ENCODE results near the gene RAB3A.

RAB3A gene

DNA sequence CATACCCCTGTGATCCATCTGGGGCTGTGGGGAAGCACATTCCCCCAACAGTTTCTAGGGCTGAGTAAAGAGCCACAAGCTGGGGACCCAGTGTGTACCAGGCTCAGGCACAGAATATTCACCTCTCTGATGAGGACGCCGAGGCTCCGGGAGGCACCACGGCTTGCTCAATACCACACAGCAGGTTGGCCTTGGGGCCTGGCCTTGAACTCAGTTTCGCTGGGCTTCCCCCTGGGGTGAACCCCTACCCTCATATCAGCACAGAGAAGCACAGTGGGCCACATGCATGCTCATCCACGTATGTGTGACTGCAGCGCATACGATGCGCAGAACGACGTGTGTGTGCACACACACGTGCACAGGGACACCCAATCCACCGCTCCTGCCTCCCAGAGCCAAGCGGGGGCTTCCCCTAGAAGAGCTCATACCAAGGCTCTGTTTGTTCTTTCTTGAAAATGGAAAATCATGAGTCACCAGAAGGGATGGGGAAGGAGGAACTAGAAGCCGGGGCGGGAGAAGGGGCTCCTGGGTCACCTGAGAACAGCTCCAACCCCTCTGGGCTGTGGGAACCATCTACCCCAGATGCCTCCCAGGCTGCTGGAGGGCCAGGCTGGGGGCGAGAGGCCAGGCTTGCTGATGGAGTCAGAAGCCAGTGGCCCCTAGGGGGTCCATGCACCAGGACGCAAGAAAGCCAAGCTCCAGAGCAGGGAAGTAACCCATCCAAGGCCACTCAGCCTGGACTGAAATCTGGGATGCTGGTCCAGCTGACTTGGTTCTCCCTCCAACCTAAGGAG, 27.3 kb upstream of the RAB3A start:
- Histone ChIP-seq H3K27ac (ENCODE audit: low read length) (no peak overlapping the region), H3K27me3 (ENCODE audit: low read depth, low read length) (peaks cover 7% of the 10 kb centered on the region), H3K9me3 (ENCODE audit: control insufficient read depth in 1 of 2, low read length in 2 of 2) (peaks cover 8 to 10% of the 10 kb centered on the region in 2 donors), H3K36me3 (ENCODE audit: control insufficient read depth in 1 of 2, insufficient read depth in 2 of 2, low read length in 2 of 2) (no peaks in the 10 kb centered on the region), H3K4me1 (ENCODE audit: control insufficient read depth in 1 of 2, insufficient read depth in 2 of 2, low read length in 2 of 2) (peaks cover 0 to 15% of the 10 kb centered on the region in 2 donors), H3K4me3 (ENCODE audit: low read depth in 1 of 2, low read length in 2 of 2) (no peak overlapping the region)

GRCh38 chr19:18229915-18230314, 26.1 kb upstream of the RAB3A start:
- H3K4me1 ChIP-seq (ENCODE audit: control insufficient read depth in 1 of 2, insufficient read depth in 2 of 2, low read length in 2 of 2) = peaks cover 0 to 27% of the 10 kb centered on the region in 2 donors
- peaks cover 15% of the 10 kb centered on the region for H3K27me3 ChIP-seq (ENCODE audit: low read depth, low read length)
- no peak overlapping the region for H3K27ac ChIP-seq (ENCODE audit: low read length)
- peaks cover 8 to 10% of the 10 kb centered on the region in 2 donors for H3K9me3 ChIP-seq (ENCODE audit: control insufficient read depth in 1 of 2, low read length in 2 of 2)
- no peaks in the 10 kb centered on the region for H3K36me3 ChIP-seq (ENCODE audit: control insufficient read depth in 1 of 2, insufficient read depth in 2 of 2, low read length in 2 of 2)
- no peak overlapping the region for H3K4me3 ChIP-seq (ENCODE audit: low read depth in 1 of 2, low read length in 2 of 2)

GRCh38 chr19:18229474-18229873, 25.6 kb upstream of the RAB3A start:
- Histone ChIP-seq H3K4me1 (ENCODE audit: control insufficient read depth in 1 of 2, insufficient read depth in 2 of 2, low read length in 2 of 2) (peaks cover 0 to 31% of the 10 kb centered on the region in 2 donors), H3K27me3 (ENCODE audit: low read depth, low read length) (peaks cover 15% of the 10 kb centered on the region), H3K27ac (ENCODE audit: low read length) (no peak overlapping the region), H3K36me3 (ENCODE audit: control insufficient read depth in 1 of 2, insufficient read depth in 2 of 2, low read length in 2 of 2) (no peaks in the 10 kb centered on the region), H3K9me3 (ENCODE audit: control insufficient read depth in 1 of 2, low read length in 2 of 2) (peaks cover 8 to 10% of the 10 kb centered on the region in 2 donors), H3K4me3 (ENCODE audit: low read depth in 1 of 2, low read length in 2 of 2) (no peak overlapping the region)

DNA sequence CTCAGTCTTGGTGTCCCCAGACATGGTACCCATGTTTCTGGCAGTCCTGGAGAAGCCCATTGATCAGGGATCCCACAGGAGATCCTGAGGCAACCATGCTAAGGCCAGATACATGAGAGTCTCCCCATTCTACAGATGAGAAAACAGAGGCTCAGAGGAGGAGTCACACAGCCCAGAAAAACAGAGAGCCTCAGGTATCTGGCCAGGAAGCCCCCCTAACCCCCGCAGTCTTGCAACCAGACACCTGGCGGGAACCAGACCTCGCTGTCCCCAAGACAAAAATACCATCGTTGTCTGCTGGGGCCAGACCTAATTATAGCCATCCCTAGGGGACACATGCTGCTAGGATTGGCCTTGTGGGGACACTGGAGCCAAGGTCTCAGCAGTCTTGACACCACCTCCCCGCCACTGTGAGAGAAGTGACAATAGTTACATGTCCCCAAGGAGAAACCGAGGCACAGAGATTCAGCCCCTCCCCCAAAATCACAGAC, 24.0 kb upstream of the RAB3A start:
- Histone ChIP-seq H3K9me3 (ENCODE audit: control insufficient read depth in 1 of 2, low read length in 2 of 2) (peaks cover 0 to under 1% of the 10 kb centered on the region in 2 donors), H3K4me1 (ENCODE audit: control insufficient read depth in 1 of 2, insufficient read depth in 2 of 2, low read length in 2 of 2) (peaks cover 0 to 38% of the 10 kb centered on the region in 2 donors), H3K27me3 (ENCODE audit: low read depth, low read length) (peaks cover 15% of the 10 kb centered on the region), H3K27ac (ENCODE audit: low read length) (no peak overlapping the region), H3K4me3 (ENCODE audit: low read depth in 1 of 2, low read length in 2 of 2) (no peak overlapping the region), H3K36me3 (ENCODE audit: control insufficient read depth in 1 of 2, insufficient read depth in 2 of 2, low read length in 2 of 2) (no peaks in the 10 kb centered on the region)

DNA sequence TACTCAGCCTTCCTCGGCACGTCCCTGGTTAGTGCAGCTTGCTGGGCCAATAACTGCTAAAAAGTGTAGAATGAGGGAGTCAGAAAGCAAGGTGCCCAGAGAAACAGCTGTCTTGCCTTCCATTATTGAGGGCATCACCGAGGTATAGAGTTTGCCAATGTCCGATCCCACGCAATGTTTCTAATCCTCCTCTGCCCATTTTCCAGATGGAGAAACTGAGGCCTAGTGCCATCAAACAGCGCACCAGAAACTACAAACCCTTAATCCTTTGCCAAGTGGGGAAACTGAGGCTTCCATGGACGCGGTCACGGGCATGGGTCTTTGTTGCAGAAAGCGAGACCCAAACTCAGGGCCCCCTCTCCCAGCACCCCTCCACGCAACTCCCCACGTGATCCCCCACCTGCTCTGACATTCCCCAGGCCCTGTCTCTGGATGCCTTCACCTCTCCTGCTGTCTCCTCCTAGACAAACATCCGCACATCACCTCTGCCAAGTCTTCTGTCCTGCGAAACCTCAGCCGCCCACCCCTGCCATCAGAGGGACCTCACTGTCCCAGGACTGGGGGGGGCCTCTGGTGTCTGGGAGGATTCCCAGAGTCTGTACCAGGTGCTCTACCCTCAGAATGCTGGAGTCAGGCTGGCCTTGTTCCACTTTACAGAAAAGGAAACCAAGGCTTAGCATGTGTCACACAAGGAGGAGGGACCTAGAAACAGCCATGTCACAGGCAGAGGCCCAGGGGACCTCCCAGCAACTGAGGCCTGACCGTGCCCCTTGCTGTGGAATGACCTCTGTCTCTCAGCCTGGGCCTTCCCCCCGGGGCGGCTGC, 23.3 kb upstream of the RAB3A start:
- Histone ChIP-seq H3K4me3 (ENCODE audit: low read depth in 1 of 2, low read length in 2 of 2) (no peak overlapping the region), H3K9me3 (ENCODE audit: control insufficient read depth in 1 of 2, low read length in 2 of 2) (no peaks in the 10 kb centered on the region), H3K27ac (ENCODE audit: low read length) (no peak overlapping the region), H3K4me1 (ENCODE audit: control insufficient read depth in 1 of 2, insufficient read depth in 2 of 2, low read length in 2 of 2) (peaks cover 0 to 38% of the 10 kb centered on the region in 2 donors), H3K27me3 (ENCODE audit: low read depth, low read length) (peaks cover 15% of the 10 kb centered on the region), H3K36me3 (ENCODE audit: control insufficient read depth in 1 of 2, insufficient read depth in 2 of 2, low read length in 2 of 2) (no peaks in the 10 kb centered on the region)

- no peaks in the 10 kb centered on the region for H3K9me3 ChIP-seq (ENCODE audit: control insufficient read depth in 1 of 2, low read length in 2 of 2)
- H3K4me1 ChIP-seq (ENCODE audit: control insufficient read depth in 1 of 2, insufficient read depth in 2 of 2, low read length in 2 of 2) = peaks cover 0 to 38% of the 10 kb centered on the region in 2 donors
- H3K4me3 ChIP-seq (ENCODE audit: low read depth in 1 of 2, low read length in 2 of 2) = peak within 1 kb of the TSS in 1 of 2 donors; percentile 57
- no peaks in the 10 kb centered on the region for H3K36me3 ChIP-seq (ENCODE audit: control insufficient read depth in 1 of 2, insufficient read depth in 2 of 2, low read length in 2 of 2)
- H3K27me3 ChIP-seq (ENCODE audit: low read depth, low read length) = peaks cover 15% of the 10 kb centered on the region
- H3K27ac ChIP-seq (ENCODE audit: low read length) = no peak within 1 kb of the TSS
These were observed 22.0 kb upstream of the RAB3A start, which contains the start of gene PDE4C for GRCh38 chr19:18225702-18226468. Gene PDE4C, minus strand, starts transcription at chr19:18226438. Its CDS starts 23 bp downstream, at chr19:18226415.

DNA sequence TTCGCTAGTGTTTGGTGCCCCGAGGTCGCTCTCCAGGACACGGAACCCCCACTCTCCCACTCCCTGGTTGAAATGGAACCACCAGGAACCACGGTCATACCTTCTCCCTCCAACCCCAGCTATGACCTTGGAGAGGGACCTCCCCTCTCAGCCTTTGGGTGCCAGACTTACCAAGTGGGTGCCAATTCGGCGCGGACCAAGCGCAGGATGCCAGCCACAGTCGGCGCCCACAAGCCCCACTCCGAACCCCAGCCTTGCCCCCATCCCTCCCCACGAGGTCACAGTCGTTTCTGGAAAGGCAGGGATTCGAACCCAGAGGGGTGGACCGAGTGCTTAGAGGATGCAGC, 21.5 kb upstream of the RAB3A start:
- Histone ChIP-seq H3K27me3 (ENCODE audit: low read depth, low read length) (peaks cover 15% of the 10 kb centered on the region), H3K9me3 (ENCODE audit: control insufficient read depth in 1 of 2, low read length in 2 of 2) (no peaks in the 10 kb centered on the region), H3K4me3 (ENCODE audit: low read depth in 1 of 2, low read length in 2 of 2) (peak overlapping the region in 1 of 2 donors; percentile 57), H3K27ac (ENCODE audit: low read length) (no peak overlapping the region), H3K4me1 (ENCODE audit: control insufficient read depth in 1 of 2, insufficient read depth in 2 of 2, low read length in 2 of 2) (peaks cover 0 to 38% of the 10 kb centered on the region in 2 donors), H3K36me3 (ENCODE audit: control insufficient read depth in 1 of 2, insufficient read depth in 2 of 2, low read length in 2 of 2) (no peaks in the 10 kb centered on the region)

- H3K4me1 ChIP-seq (ENCODE audit: control insufficient read depth in 1 of 2, insufficient read depth in 2 of 2, low read length in 2 of 2) = peaks cover 0 to 38% of the 10 kb centered on the region in 2 donors
- H3K4me3 ChIP-seq (ENCODE audit: low read depth in 1 of 2, low read length in 2 of 2) = peak overlapping the region; percentile 57 to 65
- H3K9me3 ChIP-seq (ENCODE audit: control insufficient read depth in 1 of 2, low read length in 2 of 2) = no peaks in the 10 kb centered on the region
- H3K27me3 ChIP-seq (ENCODE audit: low read depth, low read length) = peaks cover 15% of the 10 kb centered on the region
- H3K27ac ChIP-seq (ENCODE audit: low read length) = no peak overlapping the region
- H3K36me3 ChIP-seq (ENCODE audit: control insufficient read depth in 1 of 2, insufficient read depth in 2 of 2, low read length in 2 of 2) = no peaks in the 10 kb centered on the region
These were observed 20.9 kb upstream of the RAB3A start for GRCh38 chr19:18224525-18225354.

DNA sequence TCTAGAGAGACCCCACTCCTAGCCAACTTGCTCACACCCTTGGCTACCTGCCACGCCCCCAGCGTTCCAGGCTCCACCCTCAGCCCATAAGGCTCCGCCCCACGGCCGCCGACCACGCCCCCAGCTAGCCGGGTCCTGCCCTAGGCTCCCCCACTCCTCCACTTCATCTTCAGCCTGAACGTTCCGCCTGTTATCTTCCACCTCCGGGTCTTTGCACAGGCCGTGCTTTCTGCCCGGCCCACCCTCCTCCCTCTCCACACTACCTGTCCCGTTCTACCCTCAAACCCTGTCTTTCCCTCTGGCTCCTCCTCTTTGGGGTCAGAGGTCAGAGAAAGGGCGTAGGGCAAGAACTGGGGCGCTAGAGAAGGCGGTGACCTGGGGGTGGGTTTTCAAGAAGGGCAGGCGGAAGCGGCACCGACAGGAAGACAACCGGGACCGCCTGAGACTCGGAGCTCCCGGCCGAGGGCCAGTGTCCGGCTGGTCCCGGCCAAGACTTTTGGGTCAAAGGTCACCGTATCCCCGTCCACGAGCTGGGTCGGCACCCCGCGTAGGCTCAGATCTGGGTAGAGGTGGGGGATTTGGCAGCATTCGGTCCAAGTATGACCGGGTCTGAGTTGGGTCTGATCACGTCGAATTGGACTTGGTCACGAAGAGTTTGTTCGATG, 20.1 kb upstream of the RAB3A start:
- Histone ChIP-seq H3K4me1 (ENCODE audit: control insufficient read depth in 1 of 2, insufficient read depth in 2 of 2, low read length in 2 of 2) (peaks cover 0 to 38% of the 10 kb centered on the region in 2 donors), H3K36me3 (ENCODE audit: control insufficient read depth in 1 of 2, insufficient read depth in 2 of 2, low read length in 2 of 2) (no peaks in the 10 kb centered on the region), H3K27ac (ENCODE audit: low read length) (no peak overlapping the region), H3K27me3 (ENCODE audit: low read depth, low read length) (peaks cover 15% of the 10 kb centered on the region), H3K9me3 (ENCODE audit: control insufficient read depth in 1 of 2, low read length in 2 of 2) (no peaks in the 10 kb centered on the region), H3K4me3 (ENCODE audit: low read depth in 1 of 2, low read length in 2 of 2) (peak overlapping the region; percentile 57 to 65)
